ENCODE data around the gene SLIT2. TPM values are rescaled to one million over a fixed set of nuclear protein-coding genes. Genes with fewer than 3 reads are reported as not detected.

The SLIT2 gene
- total and polyA plus RNA-seq, 7 donors: 0.22 to 9.0 (median 4.7) TPM

DNA sequence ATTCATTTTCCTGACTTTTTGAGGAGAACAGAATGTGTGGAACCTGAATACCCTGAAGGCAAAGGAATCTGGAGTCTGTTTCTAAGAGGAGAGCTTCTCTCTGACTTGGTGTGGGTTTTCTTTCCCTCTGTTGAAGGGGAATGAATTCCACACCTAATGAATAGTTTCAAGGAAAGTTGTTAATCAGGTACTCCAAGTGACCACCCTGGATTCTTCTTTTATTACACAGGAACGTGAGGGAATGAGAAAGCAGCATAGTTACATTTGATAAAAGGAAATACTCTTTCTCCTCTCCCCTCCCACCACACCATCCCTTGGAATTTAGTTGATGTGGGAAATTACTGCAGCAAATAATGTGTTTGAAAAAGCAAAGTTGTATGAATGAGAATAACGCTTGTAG is 29.7 kb downstream of the SLIT2 start:
- TF ChIP-seq, protein P1, sequence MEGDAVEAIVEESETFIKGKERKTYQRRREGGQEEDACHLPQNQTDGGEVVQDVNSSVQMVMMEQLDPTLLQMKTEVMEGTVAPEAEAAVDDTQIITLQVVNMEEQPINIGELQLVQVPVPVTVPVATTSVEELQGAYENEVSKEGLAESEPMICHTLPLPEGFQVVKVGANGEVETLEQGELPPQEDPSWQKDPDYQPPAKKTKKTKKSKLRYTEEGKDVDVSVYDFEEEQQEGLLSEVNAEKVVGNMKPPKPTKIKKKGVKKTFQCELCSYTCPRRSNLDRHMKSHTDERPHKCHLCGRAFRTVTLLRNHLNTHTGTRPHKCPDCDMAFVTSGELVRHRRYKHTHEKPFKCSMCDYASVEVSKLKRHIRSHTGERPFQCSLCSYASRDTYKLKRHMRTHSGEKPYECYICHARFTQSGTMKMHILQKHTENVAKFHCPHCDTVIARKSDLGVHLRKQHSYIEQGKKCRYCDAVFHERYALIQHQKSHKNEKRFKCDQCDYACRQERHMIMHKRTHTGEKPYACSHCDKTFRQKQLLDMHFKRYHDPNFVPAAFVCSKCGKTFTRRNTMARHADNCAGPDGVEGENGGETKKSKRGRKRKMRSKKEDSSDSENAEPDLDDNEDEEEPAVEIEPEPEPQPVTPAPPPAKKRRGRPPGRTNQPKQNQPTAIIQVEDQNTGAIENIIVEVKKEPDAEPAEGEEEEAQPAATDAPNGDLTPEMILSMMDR (IDR thresholded peaks at IDR 0.05): no peak
- Histone ChIP-seq H3K4me1 (no peaks in the 10 kb centered on the region), H3K4me3 (no peak overlapping the region), H3K27me3 (ENCODE audit: insufficient read depth in 3 of 3, low read length in 2 of 3) (no peaks in the 10 kb centered on the region), H3K36me3 (ENCODE audit: insufficient read depth in 1 of 2, low read depth in 1 of 2) (no peaks in the 10 kb centered on the region), H3K9me3 (no peaks in the 10 kb centered on the region), H3K27ac (no peak overlapping the region)
- ATAC-seq: no peak
- 20 to 30% (median 25%) methylated on average over 2 of the region's 2 CpGs for WGBS, 3 donors
- no peak for DNase-seq
- intact Hi-C loops (cut with DNase I): no loop called here

- Histone ChIP-seq H3K4me1 (no peaks in the 10 kb centered on the region), H3K36me3 (ENCODE audit: insufficient read depth in 1 of 2, low read depth in 1 of 2) (no peaks in the 10 kb centered on the region), H3K27me3 (ENCODE audit: insufficient read depth in 3 of 3, low read length in 2 of 3) (no peaks in the 10 kb centered on the region), H3K9me3 (no peaks in the 10 kb centered on the region), H3K4me3 (no peak overlapping the region), H3K27ac (no peak overlapping the region)
- WGBS, 3 donors: 87 to 92% (median 90%) methylated on average over 4 of the region's 4 CpGs
- intact Hi-C loops (cut with DNase I): no loop called here
- ATAC-seq: no peak
- no peak for DNase-seq
- TF ChIP-seq, protein P1 (IDR thresholded peaks at IDR 0.05): no peak
These were observed 31.3 kb downstream of the SLIT2 start for GRCh38 chr4:20283039-20283438.

DNA sequence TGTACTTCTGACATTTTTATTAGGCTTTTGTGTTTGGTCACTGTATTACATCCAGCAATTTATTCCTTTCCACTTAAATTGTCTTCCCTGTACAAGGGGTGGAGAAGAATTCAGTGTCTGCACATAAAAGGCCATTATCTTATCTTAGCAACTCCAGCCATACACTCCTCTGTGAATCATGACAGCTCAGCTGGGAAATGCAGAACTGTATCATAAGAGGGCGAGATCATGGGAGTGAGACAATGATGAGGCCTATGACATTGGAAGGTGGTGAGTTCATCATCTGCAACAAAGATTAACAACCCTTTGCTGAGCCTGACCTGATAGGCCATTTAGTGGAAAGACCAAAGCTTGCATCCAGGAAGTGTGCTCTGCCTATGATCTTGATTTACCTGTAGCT is 33.3 kb downstream of the SLIT2 start:
- TF ChIP-seq, protein P1 (IDR thresholded peaks at IDR 0.05): no peak
- H3K4me3 ChIP-seq: no peak overlapping the region
- no peaks in the 10 kb centered on the region for H3K27me3 ChIP-seq (ENCODE audit: insufficient read depth in 3 of 3, low read length in 2 of 3)
- intact Hi-C loops (cut with DNase I): no loop called here
- no peaks in the 10 kb centered on the region for H3K36me3 ChIP-seq (ENCODE audit: insufficient read depth in 1 of 2, low read depth in 1 of 2)
- no peak for DNase-seq
- WGBS, 3 donors: 78 to 97% (median 97%) methylated on average over 1 of the region's 1 CpG
- no peak overlapping the region for H3K27ac ChIP-seq
- H3K4me1 ChIP-seq: no peaks in the 10 kb centered on the region
- no peak for ATAC-seq
- no peaks in the 10 kb centered on the region for H3K9me3 ChIP-seq

DNA sequence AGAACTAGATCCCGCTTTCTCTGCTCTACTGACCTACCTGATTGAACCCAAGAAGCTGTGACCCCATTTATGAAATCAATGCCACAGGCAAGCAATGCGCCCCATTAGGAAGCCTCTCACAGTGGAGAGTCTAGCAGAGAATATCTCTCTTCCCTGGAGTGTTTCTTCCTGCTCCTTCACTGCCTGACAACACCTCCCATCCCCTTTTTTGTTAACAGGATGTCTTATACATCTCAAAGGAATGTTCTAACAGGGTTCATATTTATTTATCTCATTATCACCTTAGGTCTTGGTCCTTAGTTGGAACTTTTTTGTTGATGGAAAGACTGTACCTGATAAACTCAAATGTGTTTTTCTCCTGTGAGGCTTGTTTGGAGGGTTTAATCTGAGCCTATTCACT is 35.5 kb downstream of the SLIT2 start:
- intact Hi-C loops (cut with DNase I): no loop called here
- no peak for ATAC-seq
- no peaks in the 10 kb centered on the region for H3K9me3 ChIP-seq
- H3K36me3 ChIP-seq (ENCODE audit: insufficient read depth in 1 of 2, low read depth in 1 of 2): no peaks in the 10 kb centered on the region
- H3K4me1 ChIP-seq: no peaks in the 10 kb centered on the region
- H3K27ac ChIP-seq: no peak overlapping the region
- H3K27me3 ChIP-seq (ENCODE audit: insufficient read depth in 3 of 3, low read length in 2 of 3): no peaks in the 10 kb centered on the region
- H3K4me3 ChIP-seq: no peak overlapping the region
- TF ChIP-seq, protein P1 (IDR thresholded peaks at IDR 0.05): no peak
- 94 to 100% (median 95%) methylated on average over 2 of the region's 2 CpGs for WGBS, 3 donors
- no peak for DNase-seq

DNA sequence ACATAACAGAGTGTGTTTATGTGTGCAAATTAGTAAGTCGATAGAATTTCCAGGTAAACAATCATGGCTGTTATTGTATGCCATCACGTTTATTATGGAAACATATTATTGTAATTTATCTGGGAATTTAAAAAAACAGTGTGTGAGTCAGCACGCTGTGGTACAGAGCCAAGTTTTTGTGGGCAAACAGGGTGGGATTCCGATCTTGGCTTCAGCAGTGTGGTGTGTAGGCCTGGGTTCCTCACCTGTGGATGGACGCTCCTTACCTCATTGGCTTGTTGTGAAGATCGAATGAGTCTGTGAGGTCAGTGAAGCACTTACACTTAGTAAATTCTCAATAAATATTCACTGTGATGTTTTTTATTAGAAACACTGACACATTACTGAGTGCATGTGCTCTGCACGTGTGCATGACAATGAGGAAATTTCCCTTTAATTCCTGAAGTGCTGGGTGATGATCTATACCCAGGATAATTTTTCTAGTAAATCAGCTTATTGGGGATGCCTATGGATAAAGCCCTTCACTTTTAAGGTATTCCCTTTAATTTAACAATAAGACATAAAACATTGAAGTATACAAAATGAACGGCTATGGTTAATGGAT is 36.4 kb downstream of the SLIT2 start:
- no peak for ATAC-seq
- DNase-seq: no peak
- Histone ChIP-seq H3K4me3 (no peak overlapping the region), H3K27ac (no peak overlapping the region), H3K36me3 (ENCODE audit: insufficient read depth in 1 of 2, low read depth in 1 of 2) (no peaks in the 10 kb centered on the region), H3K9me3 (no peaks in the 10 kb centered on the region), H3K27me3 (ENCODE audit: insufficient read depth in 3 of 3, low read length in 2 of 3) (no peaks in the 10 kb centered on the region), H3K4me1 (no peaks in the 10 kb centered on the region)
- intact Hi-C loops (cut with DNase I): no loop called here
- TF ChIP-seq, protein P1 (IDR thresholded peaks at IDR 0.05): no peak
- 80 to 82% (median 81%) methylated on average over 8 of the region's 8 CpGs for WGBS, 3 donors
